Hindlimb muscle (tissue), 1 donor: ENCODE data around the gene CLIP2. TPM values are rescaled to one million over a fixed set of nuclear protein-coding genes. Genes with fewer than 3 reads are reported as not detected.

ENCODE experiments used
- DNase-seq: peaks from one replicate; pipeline ENCODE4 v3.0.0-alpha.2; 2013
- polyA plus RNA-seq: library from polyadenylated mRNA; unstranded; fragments of 120-200 nt; gene quantifications from one replicate; pipeline ENCODE4 v1.2.1, GENCODE V29; 2013; ENCODE audit not compliant: insufficient read length

CLIP2 gene
- polyA plus RNA-seq, 1 donor: 22.3 TPM

- no peak for DNase-seq
These were observed 154.5 kb downstream of the CLIP2 start for GRCh38 chr7:74443543-74444247.

GRCh38 chr7:74449144-74449543 is 159.9 kb downstream of the CLIP2 start:
- DNase-seq: no peak

GRCh38 chr7:74449809-74450397 is 160.7 kb downstream of the CLIP2 start:
- peak; percentile 43 for DNase-seq

GRCh38 chr7:74452748-74453321 is 163.6 kb downstream of the CLIP2 start:
- peak; percentile 35 for DNase-seq

GRCh38 chr7:74453322-74454011 is 164.3 kb downstream of the CLIP2 start, which contains the start of gene GTF2IRD1:
Gene GTF2IRD1, plus strand, starts transcription at chr7:74453906. Its CDS starts 54,175 bp downstream, at chr7:74508081.
- peak; percentile 78 for DNase-seq

- no peak for DNase-seq
These were observed 165.1 kb downstream of the CLIP2 start for GRCh38 chr7:74454021-74454924.

- no peak for DNase-seq
These were observed 165.7 kb downstream of the CLIP2 start for GRCh38 chr7:74454925-74455288.

- DNase-seq: no peak
These were observed 166.1 kb downstream of the CLIP2 start for GRCh38 chr7:74455291-74455804.

Other genes starting within 250 kb of the CLIP2 start
- gene LIMK1, start 205.6 kb upstream of the CLIP2 start, polyA plus RNA-seq: 14.6 TPM
- 209 TPM for gene EIF4H, start 115.1 kb upstream of the CLIP2 start, polyA plus RNA-seq
- 4.3 TPM for gene LAT2, start 79.4 kb upstream of the CLIP2 start, polyA plus RNA-seq
- gene RFC2, start 35.0 kb upstream of the CLIP2 start, polyA plus RNA-seq: 34.2 TPM
- 50.8 TPM for gene GTF2IRD1, start 164.5 kb downstream of the CLIP2 start, polyA plus RNA-seq